AG10803 (cell line): Measurements from ENCODE around the gene MTA1.
A peak's percentile ranks its signal among the peaks of the same experiment; 100 is the strongest.

Source experiments
- DNase-seq: peaks from one replicate; pipeline ENCODE4 v3.0.0; 2010; ENCODE audit warnings: low read depth
- H3K4me3 ChIP-seq: 2 replicates; pipeline ENCODE4 v1.5.1; 2011; ENCODE audit warnings: mild to moderate bottlenecking, low read length, control low read depth
- TF ChIP-seq, protein P1 (sequence below): conservative IDR thresholded peaks from 2 replicates; pipeline ENCODE4 v1.5.1; 2011; ENCODE audit warnings: mild to moderate bottlenecking, low read length, control low read depth, inconsistent platforms

Gene MTA1

DNA sequence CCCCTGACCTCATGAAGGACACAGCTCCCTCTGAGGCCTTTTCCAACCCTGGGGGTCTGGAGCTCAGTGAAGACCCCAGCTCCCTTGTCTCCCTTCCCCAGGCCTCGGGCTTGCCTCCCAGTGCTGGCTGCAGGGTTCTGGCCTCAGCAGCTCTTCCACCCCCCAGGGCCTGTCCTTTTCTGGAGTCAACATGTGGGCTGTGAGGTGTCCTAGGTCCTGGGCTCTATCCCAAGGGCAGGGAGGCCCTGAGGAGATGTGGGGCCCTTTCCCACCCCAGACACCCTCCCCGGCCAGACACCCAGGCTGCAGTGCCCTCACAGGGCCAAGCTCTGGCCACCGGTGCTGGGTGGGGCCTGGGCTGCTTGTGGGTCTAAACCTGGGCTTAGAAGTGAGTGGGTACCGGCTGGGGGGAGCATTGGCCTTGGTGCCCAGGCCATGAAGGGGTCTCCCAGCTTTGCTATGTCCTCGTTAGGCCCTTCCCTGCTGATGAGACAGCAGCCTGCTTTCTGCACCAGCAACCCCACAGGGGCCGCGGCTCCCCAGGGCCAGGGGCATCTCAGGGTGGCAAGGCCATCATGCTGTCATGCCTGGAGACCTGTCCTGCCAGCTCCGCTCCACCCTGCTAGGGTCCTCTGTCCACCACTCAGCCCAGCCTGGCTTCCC is 52.3 kb downstream of the MTA1 start:
- TF ChIP-seq, protein P1, sequence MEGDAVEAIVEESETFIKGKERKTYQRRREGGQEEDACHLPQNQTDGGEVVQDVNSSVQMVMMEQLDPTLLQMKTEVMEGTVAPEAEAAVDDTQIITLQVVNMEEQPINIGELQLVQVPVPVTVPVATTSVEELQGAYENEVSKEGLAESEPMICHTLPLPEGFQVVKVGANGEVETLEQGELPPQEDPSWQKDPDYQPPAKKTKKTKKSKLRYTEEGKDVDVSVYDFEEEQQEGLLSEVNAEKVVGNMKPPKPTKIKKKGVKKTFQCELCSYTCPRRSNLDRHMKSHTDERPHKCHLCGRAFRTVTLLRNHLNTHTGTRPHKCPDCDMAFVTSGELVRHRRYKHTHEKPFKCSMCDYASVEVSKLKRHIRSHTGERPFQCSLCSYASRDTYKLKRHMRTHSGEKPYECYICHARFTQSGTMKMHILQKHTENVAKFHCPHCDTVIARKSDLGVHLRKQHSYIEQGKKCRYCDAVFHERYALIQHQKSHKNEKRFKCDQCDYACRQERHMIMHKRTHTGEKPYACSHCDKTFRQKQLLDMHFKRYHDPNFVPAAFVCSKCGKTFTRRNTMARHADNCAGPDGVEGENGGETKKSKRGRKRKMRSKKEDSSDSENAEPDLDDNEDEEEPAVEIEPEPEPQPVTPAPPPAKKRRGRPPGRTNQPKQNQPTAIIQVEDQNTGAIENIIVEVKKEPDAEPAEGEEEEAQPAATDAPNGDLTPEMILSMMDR = no peak
- no peak overlapping the region for H3K4me3 ChIP-seq
- no peak for DNase-seq

DNA sequence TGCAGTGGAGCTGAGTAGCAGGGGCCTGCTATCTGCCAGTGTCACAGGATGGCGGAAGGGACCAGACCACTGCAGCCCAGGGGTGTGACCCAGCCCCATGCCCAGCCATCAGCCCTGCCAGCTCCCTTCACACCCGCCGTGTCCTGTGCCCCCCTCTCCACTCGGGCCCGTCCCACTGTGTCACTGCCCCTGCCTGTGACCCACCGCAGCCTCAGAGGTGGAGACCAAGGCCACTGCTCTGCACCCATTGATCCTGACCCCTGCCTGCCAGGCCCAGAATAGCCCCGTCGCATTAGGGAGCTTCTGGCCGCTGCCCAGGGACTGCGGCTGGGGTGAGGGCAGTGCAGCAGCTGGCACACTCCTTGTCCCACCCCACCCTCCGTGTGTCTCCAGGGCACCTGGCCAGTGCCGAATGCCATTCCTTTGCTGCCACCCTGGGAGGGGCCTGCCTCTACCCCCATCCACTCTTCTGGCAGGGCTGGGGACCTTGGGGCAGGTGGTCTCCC is 52.9 kb downstream of the MTA1 start:
- no peak overlapping the region for H3K4me3 ChIP-seq
- DNase-seq = no peak
- TF ChIP-seq, protein P1 = no peak

GRCh38 chr14:105473033-105473676 is 53.5 kb downstream of the MTA1 start:
- TF ChIP-seq, protein P1 = no peak
- peak overlapping the region; percentile 60 for H3K4me3 ChIP-seq
- no peak for DNase-seq

DNA sequence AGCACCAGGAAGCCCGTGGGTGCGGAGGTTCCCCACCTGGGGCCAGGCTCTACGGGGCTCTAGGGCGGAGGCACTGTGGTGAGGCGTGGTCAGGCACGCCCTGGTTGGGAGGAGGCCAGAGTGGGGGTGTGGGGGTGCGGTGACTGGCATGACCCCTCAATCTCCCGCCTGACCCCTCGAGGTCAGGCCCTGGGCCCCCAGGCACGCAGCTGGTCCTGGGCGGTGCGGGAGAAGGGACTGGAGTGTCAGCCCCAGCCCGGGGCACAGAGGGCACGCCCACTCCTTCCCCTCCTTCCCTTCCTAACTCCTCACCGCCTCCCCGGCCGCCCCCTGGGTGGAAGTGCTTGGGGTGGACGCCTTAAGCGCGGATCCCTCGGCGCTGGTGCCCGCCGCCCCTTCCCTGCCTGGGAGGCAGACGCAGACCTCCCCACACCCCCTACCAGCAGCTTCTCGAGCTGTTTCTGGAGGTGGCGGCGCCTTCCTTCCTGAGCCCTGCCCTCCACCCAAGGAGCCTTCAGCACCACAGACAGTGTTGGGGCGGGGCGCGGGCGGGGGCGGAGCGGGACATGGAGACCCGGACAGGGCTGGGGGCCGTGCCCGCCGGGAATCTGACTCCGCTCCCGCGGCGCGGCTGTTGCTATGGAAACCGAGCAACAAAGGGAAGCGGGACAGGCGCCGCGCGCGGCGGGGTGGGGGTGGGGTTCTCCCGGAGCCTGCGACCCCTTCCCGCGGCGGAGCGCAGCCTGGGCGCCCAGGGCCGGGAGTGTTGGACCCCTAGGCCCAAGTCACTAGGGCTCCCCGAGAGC is 54.3 kb downstream of the MTA1 start:
- DNase-seq = peak; percentile 74
- TF ChIP-seq, protein P1 = no peak
- H3K4me3 ChIP-seq = peak overlapping the region; percentile 60

GRCh38 chr14:105474483-105475268 is 55.0 kb downstream of the MTA1 start, which contains the start of gene CRIP2:
TSS of gene CRIP2 (plus strand) at chr14:105474821. CDS start at chr14:105474863, 42 bp downstream.
- DNase-seq = peak; percentile 33
- TF ChIP-seq, protein P1 = no peak
- peak within 1 kb of the TSS; percentile 77 for H3K4me3 ChIP-seq

DNA sequence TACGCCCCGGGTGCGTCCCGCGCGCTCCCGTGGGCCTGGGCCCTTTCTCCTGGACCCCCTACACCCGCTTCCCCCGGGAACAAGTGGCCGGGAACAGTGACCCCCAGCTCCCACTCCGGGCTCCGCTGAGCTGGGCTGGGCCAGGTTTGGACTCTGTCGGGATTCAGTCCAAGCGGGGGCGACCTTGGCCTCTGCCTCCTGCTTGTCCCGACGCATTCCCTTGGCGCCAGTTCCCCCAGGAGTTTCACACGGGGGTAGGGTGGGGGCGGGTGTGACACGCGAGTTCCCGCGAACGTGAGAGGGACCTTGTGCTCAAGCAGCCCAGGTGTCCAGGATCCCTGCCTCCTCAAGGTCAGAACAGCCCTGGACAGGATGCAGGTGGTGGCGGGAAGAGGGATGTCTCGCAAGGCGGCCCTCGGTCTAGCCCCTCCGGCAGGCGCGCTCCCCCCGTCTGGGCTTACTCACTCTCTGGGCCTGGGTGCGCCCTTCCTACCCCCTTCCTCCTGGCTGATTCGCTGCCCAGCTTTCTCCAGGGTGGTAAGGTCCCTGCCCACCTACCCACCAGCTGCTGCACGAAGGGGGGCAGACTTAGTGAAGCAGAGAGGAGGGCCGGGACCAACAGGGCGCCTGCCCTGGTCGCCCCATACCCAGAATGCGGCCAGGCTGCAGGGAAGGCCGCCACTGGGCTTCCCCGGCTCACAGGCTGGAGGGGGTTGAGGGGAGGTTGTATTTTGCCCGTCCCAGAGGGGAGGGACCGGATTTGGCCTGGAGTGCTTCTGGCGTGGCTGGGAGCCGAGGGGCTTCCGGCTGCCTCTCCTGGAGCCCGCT is 55.9 kb downstream of the MTA1 start:
- peak; percentile 43 for DNase-seq
- TF ChIP-seq, protein P1 = no peak
- H3K4me3 ChIP-seq = peak overlapping the region; percentile 77
